IMR-90 (cell line): ENCODE data around the gene TBC1D9.

ENCODE experiments used
- BHLHE40 ChIP-seq: fragments of 150-350 bp; IDR thresholded peaks from 2 replicates; pipeline ENCODE4 v1.6.1; 2016; ENCODE audit warnings: mild to moderate bottlenecking, low read depth, low read length
- CEBPB ChIP-seq: IDR thresholded peaks from 2 replicates; pipeline ENCODE4 v1.6.1; 2012; ENCODE audit warnings: low read depth, low read length, improper control_type of control experiment
- CHD1 ChIP-seq: IDR thresholded peaks from 2 replicates; pipeline ENCODE4 v1.6.1; 2012; ENCODE audit warnings: low read depth, low read length, improper control_type of control experiment
- CTCF ChIP-seq: conservative IDR thresholded peaks from 2 replicates; pipeline ENCODE4 v1.5.1; 2012; ENCODE audit warnings: mild to moderate bottlenecking, low read depth, low read length, improper control_type of control experiment
- FOS ChIP-seq: fragments of 150-350 bp; IDR thresholded peaks from 2 replicates; pipeline ENCODE4 v1.6.1; 2016; ENCODE audit warnings: low read depth, low read length
- MAFK ChIP-seq: IDR thresholded peaks from 2 replicates; pipeline ENCODE4 v1.6.1; 2012; ENCODE audit warnings: low read depth, low read length, improper control_type of control experiment
- MXI1 ChIP-seq: IDR thresholded peaks from 2 replicates; pipeline ENCODE4 v1.6.1; 2012; ENCODE audit warnings: low read depth, mild to moderate bottlenecking, low read length, moderate library complexity, borderline replicate concordance
- POLR2A ChIP-seq: IDR thresholded peaks from 2 replicates; pipeline ENCODE4 v1.6.1; 2012; ENCODE audit warnings: mild to moderate bottlenecking, low read depth, low read length
- RAD21 ChIP-seq: IDR thresholded peaks from 2 replicates; pipeline ENCODE4 v1.6.1; 2012; ENCODE audit warnings: low read length, improper control_type of control experiment
- RCOR1 ChIP-seq: IDR thresholded peaks from 2 replicates; pipeline ENCODE4 v1.6.1; 2012; ENCODE audit warnings: mild to moderate bottlenecking, low read length, improper control_type of control experiment; ENCODE audit not compliant: insufficient replicate concordance
- RFX5 ChIP-seq: IDR thresholded peaks from 2 replicates; pipeline ENCODE4 v1.8.0; 2012; ENCODE audit warnings: low read depth, mild to moderate bottlenecking, low read length, moderate library complexity
- SMC3 ChIP-seq: fragments of 150-350 bp; IDR thresholded peaks from 2 replicates; pipeline ENCODE4 v1.6.1; 2016; ENCODE audit warnings: low read depth, mild to moderate bottlenecking, antibody characterized with exemption, low read length, moderate library complexity
- USF2 ChIP-seq: fragments of 150-350 bp; IDR thresholded peaks from 2 replicates; pipeline ENCODE4 v1.6.1; 2017; ENCODE audit warnings: mild to moderate bottlenecking, antibody characterized with exemption, low read length, low read depth

DNA sequence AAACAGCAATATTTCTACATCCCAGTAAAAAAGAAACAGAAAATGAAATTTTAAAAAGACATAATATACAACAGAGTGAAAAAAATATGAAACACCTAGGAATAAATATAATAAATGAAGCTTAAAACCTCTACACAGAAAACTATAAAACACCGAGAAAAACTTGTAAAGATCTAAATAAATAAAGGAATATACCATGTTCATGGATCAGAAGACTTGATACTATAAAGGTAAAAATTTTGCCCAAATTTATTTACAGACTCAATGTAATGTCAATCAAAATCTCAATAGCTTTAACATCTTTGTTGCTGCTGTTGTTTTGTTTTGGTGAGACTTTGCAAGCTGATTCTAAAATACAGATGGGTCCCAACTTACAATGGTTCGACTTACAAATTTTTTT lies 5.7 kb downstream of the TBC1D9 start:
- no peak for TF ChIP-seq MXI1
- TF ChIP-seq CTCF: no peak
- no peak for TF ChIP-seq RAD21
- no peak for TF ChIP-seq POLR2A
- TF ChIP-seq RFX5: no peak
- no peak for TF ChIP-seq FOS
- no peak for TF ChIP-seq MAFK
- no peak for TF ChIP-seq CEBPB
- TF ChIP-seq SMC3: no peak
- TF ChIP-seq BHLHE40: no peak
- no peak for TF ChIP-seq USF2
- no peak for TF ChIP-seq RCOR1
- TF ChIP-seq CHD1: no peak
